HepG2 (cell line): ENCODE data around the gene IST1.

Source experiments
- CEBPB ChIP-seq: IDR thresholded peaks from 2 replicates; pipeline ENCODE4 v1.6.1; 2011; ENCODE audit warnings: low read depth, low read length, improper control_type of control experiment, borderline replicate concordance
- KLF13 ChIP-seq: sonication (generic); formaldehyde crosslinking; IDR thresholded peaks from 2 replicates; pipeline ENCODE4 v1.4.0; 2020; ENCODE audit warnings: mild to moderate bottlenecking, missing genetic modification reagents
- TRIM24 ChIP-seq: sonication (generic); formaldehyde crosslinking; IDR thresholded peaks from 2 replicates; pipeline ENCODE4 v1.8.0; 2022; ENCODE audit warnings: mild to moderate bottlenecking, missing genetic modification reagents
- TF ChIP-seq, protein P1 (sequence below): sonication (generic); formaldehyde crosslinking; IDR thresholded peaks from 2 replicates; pipeline ENCODE4 v1.5.0; 2020; ENCODE audit warnings: mild to moderate bottlenecking, missing genetic modification reagents, moderate library complexity

DNA sequence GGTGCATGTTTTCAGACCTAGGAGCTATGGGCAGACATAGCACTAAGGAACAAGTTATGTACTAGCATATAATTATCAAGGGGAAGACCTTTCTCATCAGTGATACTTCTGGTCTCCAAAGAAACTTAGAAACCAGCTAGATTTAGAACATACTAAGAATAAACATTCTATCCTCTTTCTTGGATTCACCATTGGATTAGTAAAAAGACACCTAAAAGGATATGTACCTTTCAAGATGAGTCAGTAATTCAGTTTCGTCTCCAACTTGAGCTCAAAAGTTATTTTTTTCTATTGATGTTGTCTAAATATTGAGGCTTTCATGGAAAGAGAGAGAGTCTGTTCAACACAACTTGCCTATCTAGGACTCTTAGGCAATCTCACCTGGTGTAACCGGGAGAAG, 24.5 kb upstream of the IST1 start:
- TF ChIP-seq, protein P1, sequence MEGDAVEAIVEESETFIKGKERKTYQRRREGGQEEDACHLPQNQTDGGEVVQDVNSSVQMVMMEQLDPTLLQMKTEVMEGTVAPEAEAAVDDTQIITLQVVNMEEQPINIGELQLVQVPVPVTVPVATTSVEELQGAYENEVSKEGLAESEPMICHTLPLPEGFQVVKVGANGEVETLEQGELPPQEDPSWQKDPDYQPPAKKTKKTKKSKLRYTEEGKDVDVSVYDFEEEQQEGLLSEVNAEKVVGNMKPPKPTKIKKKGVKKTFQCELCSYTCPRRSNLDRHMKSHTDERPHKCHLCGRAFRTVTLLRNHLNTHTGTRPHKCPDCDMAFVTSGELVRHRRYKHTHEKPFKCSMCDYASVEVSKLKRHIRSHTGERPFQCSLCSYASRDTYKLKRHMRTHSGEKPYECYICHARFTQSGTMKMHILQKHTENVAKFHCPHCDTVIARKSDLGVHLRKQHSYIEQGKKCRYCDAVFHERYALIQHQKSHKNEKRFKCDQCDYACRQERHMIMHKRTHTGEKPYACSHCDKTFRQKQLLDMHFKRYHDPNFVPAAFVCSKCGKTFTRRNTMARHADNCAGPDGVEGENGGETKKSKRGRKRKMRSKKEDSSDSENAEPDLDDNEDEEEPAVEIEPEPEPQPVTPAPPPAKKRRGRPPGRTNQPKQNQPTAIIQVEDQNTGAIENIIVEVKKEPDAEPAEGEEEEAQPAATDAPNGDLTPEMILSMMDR (CRISPR knock-in tag) = no peak
- no peak for TF ChIP-seq TRIM24 (CRISPR knock-in tag)
- TF ChIP-seq KLF13 (CRISPR knock-in tag) = no peak
- TF ChIP-seq CEBPB = no peak
